Stimulated activated CD4-positive, alpha-beta T cell treated with anti-CD3 and anti-CD28 coated beads, Interleukin-2, amount 100 ng/mL, for 24 hours (primary cell): Measurements from ENCODE around the gene NXPH2.
"Not testable (repeated sequence)": the region's sequence is repeated elsewhere in the genome, so short reads cannot be mapped to it uniquely, and the experiment has no call there.

ENCODE experiments used
- DNase-seq, 2 donors: peaks; one replicate each; pipeline ENCODE4 v3.0.0-alpha.2; 2020

The NXPH2 gene

GRCh38 chr2:138752197-138752956 is 27.8 kb downstream of the NXPH2 start:
- DNase-seq = no peak

- DNase-seq = no peak
Measured at GRCh38 chr2:138744713-138745112, 35.5 kb downstream of the NXPH2 start.

GRCh38 chr2:138742441-138743057 is 37.6 kb downstream of the NXPH2 start:
- DNase-seq = no peak

DNA sequence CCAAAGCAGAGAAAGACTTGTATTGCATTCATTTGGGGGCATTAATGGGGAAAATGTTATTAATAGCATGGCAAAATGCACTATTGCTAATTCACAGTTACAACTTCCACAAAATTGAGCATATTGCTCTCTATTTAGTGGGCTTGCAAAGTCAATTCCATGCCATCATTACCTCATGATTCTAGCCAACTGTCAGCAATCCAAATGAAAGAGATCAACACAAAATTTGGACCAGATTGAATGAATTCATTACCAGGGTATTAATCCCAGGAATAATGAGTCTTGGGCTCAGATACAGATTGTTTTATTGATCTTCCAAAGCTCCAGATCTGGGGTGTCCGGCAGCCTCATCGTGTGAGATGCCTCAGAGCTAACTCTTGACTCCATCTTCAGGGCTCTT is 38.3 kb downstream of the NXPH2 start:
- DNase-seq = no peak

- not testable (repeated sequence) for DNase-seq
Measured at GRCh38 chr2:138737009-138737554, 43.1 kb downstream of the NXPH2 start.

- no peak for DNase-seq
Measured at GRCh38 chr2:138732651-138733050, 47.5 kb downstream of the NXPH2 start.

- DNase-seq = no peak
Measured at GRCh38 chr2:138730497-138731030, 49.6 kb downstream of the NXPH2 start.

DNA sequence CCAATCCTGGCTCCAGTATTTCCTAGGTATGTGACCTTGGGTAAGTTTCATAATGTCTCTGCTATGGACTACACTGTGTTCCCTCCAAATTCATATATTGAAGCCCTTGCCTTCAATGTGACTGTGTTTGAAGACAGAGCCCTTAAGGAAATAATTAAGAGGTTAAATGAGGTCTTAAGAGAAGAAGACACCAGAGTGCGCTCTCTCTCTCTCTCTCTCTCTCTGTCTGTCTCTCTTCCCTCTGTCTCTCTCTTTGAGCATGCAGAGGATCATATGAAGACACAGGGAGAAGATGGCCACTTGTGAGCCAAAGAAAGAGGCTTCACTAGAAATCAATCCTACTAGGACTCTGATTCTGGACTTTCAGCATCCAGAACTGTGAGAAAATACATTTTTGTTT is 52.2 kb downstream of the NXPH2 start:
- DNase-seq = no peak

- DNase-seq = no peak
Measured at GRCh38 chr2:138726681-138727080, 53.5 kb downstream of the NXPH2 start.

DNA sequence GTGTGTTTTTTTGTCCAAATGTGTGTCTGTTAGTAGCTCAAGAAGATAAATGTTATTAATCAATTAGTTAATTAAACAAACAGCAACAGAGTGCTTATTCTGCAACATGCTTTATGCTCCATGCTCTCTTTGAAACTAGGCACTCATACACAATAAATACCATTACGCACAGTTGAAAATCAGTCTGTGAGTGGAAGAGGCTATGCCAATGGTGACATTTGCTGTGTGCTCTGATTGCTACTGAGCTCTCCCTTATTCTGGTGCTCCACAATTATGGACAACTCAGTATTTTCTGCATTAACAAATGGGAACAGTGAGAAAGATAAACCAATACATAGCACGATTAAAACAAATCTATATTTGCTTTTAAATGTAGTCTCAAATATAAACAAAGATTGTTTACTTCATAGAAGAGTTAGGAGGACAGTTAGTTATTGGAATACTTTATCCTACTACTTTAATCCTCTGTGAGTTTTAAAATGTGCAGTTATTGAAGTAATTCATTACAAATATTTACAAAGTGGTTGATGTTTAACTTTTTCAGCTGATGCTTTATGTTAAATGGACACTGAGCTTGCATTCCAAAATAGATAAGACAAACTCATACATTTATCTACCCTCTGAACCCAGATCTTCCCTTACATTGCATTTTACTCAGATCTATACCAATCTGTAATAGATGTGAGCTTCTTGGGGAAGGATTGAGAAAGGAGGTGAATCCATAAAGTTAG is 55.3 kb downstream of the NXPH2 start:
- DNase-seq = no peak

DNA sequence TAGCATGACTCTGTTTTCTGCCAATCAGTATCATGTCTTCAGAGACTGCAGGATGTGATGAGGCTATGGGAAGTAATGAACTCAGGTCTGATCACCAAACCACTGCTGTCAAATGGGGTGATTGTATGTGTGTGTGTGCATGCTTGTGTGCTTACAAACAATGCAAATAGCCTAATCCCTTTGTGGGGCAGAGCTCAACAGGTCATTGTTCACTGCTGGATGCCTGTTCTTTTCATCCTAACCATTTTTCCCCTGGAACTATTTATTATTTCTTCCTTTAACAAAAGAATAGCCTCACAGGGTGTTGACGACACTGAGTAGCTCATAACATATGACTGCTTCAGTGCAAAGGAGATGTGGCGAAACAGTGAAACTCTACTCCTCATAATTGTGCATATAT is 55.9 kb downstream of the NXPH2 start:
- DNase-seq = no peak

GRCh38 chr2:138723196-138723987 is 56.8 kb downstream of the NXPH2 start:
- no peak for DNase-seq

GRCh38 chr2:138722316-138722715 is 57.9 kb downstream of the NXPH2 start:
- DNase-seq = no peak

DNA sequence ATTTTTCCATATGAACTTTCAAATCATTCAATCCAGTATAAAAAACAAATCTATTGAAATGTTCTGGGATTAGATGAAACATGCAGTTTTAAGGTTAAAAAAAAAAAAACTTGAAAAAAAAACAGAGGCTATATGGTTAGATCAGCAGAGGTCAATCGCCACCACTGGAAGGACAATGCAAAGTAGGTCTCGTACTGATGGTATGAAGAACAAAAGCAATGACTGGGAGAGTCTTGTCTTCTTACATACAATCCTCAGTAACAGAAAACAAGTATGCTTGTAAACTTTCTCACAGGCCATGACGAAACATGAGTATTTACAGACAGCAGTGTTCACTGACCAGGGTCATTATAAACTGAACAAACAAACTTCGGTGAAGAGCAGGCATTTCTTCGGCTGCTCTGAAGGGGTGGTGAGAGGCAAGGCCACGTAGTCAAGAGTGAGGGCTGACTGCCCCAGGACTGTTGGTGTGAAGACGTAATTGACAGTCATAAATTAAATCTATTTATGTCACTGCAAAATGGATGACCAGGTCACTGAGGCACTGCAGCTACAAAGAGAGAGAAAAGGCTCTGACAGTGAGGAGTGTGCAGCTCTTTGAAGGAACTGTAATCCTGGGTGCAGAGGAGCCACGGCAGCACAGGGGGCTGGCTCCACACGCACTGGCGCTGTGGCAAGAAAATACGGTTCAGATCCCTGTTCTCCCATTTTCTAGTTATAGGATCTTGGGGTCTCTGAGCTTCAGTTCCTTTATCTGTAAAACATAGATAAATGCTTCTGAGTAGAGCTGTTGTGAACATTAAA is 60.0 kb downstream of the NXPH2 start:
- no peak for DNase-seq

- DNase-seq = no peak
Measured at GRCh38 chr2:138718405-138718804, 61.8 kb downstream of the NXPH2 start.

DNA sequence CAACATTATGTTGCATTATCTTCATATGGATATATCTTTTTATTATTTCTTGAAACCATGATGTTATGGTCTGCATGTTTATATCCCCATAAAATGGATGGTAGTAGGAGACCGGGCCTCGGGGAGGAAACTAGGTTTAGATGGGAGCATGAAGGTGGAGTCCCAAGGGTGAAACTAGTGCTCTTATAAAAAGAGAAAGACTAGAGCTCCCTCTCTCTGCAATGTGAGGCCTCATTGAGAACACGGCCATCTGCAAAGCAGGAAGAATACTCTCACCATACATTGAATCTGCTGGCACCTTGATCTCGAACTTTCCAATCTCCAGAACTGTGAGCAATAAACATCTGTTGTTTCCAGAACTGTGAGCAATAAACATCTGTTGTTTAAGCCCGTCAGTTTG is 64.0 kb downstream of the NXPH2 start:
- no peak for DNase-seq

- DNase-seq = no peak
Measured at GRCh38 chr2:138713504-138713903, 66.7 kb downstream of the NXPH2 start.

DNA sequence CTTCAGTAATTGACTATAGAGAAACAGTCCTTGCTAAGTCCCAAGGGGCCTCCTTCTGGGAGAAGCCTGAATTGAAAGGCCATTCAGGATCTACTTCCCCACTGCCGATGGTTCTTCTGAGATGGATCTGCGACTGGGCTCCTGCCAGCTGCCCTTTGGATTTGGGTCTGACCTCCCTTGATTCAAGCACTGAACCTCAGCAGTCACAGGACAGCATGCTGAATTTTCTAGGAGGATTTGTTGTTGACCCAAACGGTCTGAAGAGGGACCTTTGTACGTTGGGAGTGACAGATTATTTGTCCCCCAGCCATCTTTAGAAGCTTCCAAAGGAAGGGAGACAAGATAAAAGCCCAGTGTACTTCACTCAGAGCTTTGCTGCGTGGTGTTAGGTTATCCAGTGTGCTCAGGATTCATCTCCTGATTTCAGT is 67.1 kb downstream of the NXPH2 start:
- DNase-seq = no peak

- no peak for DNase-seq
Measured at GRCh38 chr2:138712212-138712979, 67.8 kb downstream of the NXPH2 start.

GRCh38 chr2:138711812-138712211 is 68.4 kb downstream of the NXPH2 start:
- no peak for DNase-seq

DNA sequence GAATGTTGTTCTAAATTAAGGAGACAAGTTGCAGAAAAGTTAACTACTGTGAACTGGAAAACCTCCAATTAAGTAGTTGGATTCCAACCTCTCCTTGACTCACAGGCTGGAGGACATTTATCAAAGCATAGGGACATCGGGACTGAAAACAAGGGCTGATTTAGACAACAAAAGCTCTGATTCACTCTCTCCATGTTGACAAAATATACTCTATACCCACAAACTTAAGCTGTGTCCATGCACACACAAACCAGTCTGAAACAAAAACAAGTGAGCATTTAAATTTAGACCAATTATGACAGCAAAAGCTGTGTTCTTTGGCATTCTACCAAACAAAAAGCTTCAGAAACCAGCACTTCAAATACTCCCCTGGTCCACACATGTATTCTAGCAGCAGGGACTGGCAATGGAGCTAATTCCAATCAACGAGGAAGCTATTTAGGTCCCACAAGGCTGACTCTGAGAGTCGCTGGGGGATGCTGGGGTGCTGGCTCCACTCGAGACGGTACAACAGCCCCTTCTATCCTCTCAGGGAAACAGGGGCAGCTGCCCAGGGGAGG is 71.4 kb downstream of the NXPH2 start:
- no peak for DNase-seq
